PC-3 (cell line): ENCODE measurements around the gene DCDC2B. TPM values are rescaled to one million over a fixed set of nuclear protein-coding genes. Genes with fewer than 3 reads are reported as not detected.
A peak's percentile ranks its signal among the peaks of the same experiment; 100 is the strongest.

Source experiments
- ATAC-seq: fragments of 200-7000 bp; cut with Tn5 transposase; 2 replicates; pipeline ENCODE4 v1.9.1; 2020; ENCODE audit warnings: mild to moderate bottlenecking, moderate library complexity
- BruUV-seq: library from RNA; stranded (reverse); fragments of 400-500 nt; replicated peaks from 2 replicates; lab custom pipeline; 2021; lab: Mats Ljungman, UMichigan
- CTCF ChIA-PET: fragments of 300-600 bp; sonication (Branson Sonifier 250); formaldehyde crosslinking; loops from one replicate; lab custom pipeline; 2022; ENCODE audit warnings: antibody characterized with exemption; lab: Charles Lee
- POLR2A ChIA-PET: fragments of 300-600 bp; sonication (Branson Sonifier 250); formaldehyde crosslinking; loops from one replicate; lab custom pipeline; 2022; ENCODE audit warnings: antibody characterized with exemption; ENCODE audit not compliant: unreplicated experiment; lab: Charles Lee
- DNase-seq: peaks from one replicate; pipeline ENCODE4 v3.0.0-alpha.2; 2015
- H2AFZ ChIP-seq: fragments of 300-600 bp; sonication (generic); 2 replicates; pipeline ENCODE4 v1.6.0; 2016; ENCODE audit warnings: antibody characterized with exemption, low read length
- H3F3A ChIP-seq: fragments of 300-600 bp; sonication (generic); one replicate; pipeline ENCODE4 v1.6.0; 2017; ENCODE audit warnings: antibody characterized with exemption, low read length, control low read depth, mild to moderate bottlenecking; ENCODE audit not compliant: unreplicated experiment
- H3K27ac ChIP-seq: fragments of 300-600 bp; sonication (generic); 2 replicates; pipeline ENCODE4 v1.5.1; 2016; ENCODE audit warnings: mild to moderate bottlenecking, low read length
- H3K27me3 ChIP-seq: fragments of 300-600 bp; sonication (generic); 2 replicates; pipeline ENCODE4 v1.6.1; 2016; ENCODE audit warnings: low read length, mixed read lengths
- H3K36me3 ChIP-seq: fragments of 300-600 bp; sonication (generic); 2 replicates; pipeline ENCODE4 v1.6.1; 2016; ENCODE audit warnings: low read depth, mixed run types, low read length, mixed read lengths
- H3K4me1 ChIP-seq: fragments of 300-600 bp; sonication (generic); 2 replicates; pipeline ENCODE4 v1.5.1; 2016; ENCODE audit warnings: low read length; ENCODE audit not compliant: insufficient read depth
- H3K4me2 ChIP-seq: fragments of 300-600 bp; sonication (generic); 2 replicates; pipeline ENCODE4 v1.6.0; 2016; ENCODE audit warnings: low read length
- H3K4me3 ChIP-seq: fragments of 300-600 bp; sonication (generic); 2 replicates; pipeline ENCODE4 v1.5.1; 2016; ENCODE audit warnings: mild to moderate bottlenecking, low read length, mixed read lengths
- H3K79me2 ChIP-seq: fragments of 300-600 bp; sonication (generic); 2 replicates; pipeline ENCODE4 v1.6.1; 2017; ENCODE audit warnings: low read length, mixed read lengths
- H3K9ac ChIP-seq: fragments of 300-600 bp; sonication (generic); 2 replicates; pipeline ENCODE4 v1.6.0; 2016; ENCODE audit warnings: mild to moderate bottlenecking, low read length
- H3K9me2 ChIP-seq: fragments of 300-600 bp; sonication (generic); replicated peaks from 2 replicates; pipeline ENCODE4 v1.6.1; 2016; ENCODE audit warnings: mixed run types, low read length, mixed read lengths
- H3K9me3 ChIP-seq: fragments of 300-600 bp; sonication (generic); 2 replicates; pipeline ENCODE4 v1.6.1; 2016; ENCODE audit warnings: low read length, mixed read lengths
- H4K20me1 ChIP-seq: fragments of 300-600 bp; sonication (generic); 2 replicates; pipeline ENCODE4 v1.6.1; 2016; ENCODE audit warnings: low read length, mixed read lengths
- EZH2 ChIP-seq: fragments of 300-600 bp; sonication (generic); IDR thresholded peaks from one replicate; pipeline ENCODE4 v1.6.1; 2017; ENCODE audit warnings: antibody characterized with exemption, mild to moderate bottlenecking, low read length; ENCODE audit not compliant: unreplicated experiment
- EZH2phosphoT487 ChIP-seq: fragments of 300-600 bp; sonication (generic); IDR thresholded peaks from 2 replicates; pipeline ENCODE4 v1.6.1; 2018; ENCODE audit warnings: mild to moderate bottlenecking, antibody characterized with exemption, low read length, borderline replicate concordance
- intact Hi-C: fragments of 100-400 bp; cut with micrococcal nuclease; formaldehyde crosslinking; loops from 2 replicates; pipeline ENCODE4 v1.9.0; 2023
- total RNA-seq: library from RNA; depleted of rRNA; stranded (reverse); fragments of >200 nt; gene quantifications from 2 replicates; pipeline ENCODE4 v1.2.3, GENCODE V29; 2014
- TF ChIP-seq, protein P1 (sequence below): fragments of 300-600 bp; sonication (generic); conservative IDR thresholded peaks from 2 replicates; pipeline ENCODE4 v1.5.1; 2017; ENCODE audit warnings: antibody characterized with exemption, low read depth, mild to moderate bottlenecking, low read length

Gene DCDC2B
- total RNA-seq, 1 experiment from 2014 or later = not detected

DNA sequence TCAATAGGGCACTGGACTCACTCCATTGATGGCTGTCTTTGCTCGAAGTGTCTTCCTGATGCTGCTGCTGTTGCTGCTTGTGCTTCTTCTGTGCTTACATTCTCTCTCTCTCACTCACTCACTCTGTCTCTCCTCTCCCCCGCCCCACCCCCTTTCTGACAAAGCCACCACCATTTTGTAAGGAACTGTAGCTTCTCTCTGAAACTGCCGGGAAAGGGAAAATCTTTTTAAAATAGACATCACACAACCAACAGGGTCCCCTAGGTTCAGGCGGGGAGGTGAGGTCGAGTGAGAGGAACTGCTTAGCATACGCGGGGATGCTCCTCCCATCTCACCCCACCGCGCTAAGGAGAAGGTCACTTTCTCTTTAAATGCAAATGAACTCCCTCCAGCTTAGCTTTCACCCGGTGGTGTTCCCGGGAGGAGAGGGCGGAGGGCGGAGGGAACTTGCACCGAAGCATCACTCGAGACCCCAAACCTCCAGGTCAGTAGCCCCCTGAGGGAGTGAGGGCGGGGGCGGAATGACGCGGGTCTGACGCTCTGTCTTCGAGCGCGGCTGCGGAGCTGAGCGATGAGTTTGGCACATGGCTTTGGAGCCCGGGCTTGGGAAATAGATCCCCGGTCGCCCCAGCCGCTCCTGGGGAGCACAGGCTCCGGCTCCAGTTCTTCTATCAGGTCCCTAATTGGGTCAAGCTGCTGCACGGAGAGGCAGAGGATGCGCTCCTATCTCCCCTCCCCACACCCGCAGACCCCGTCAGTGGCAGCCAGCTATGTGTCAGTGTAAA is 8.5 kb upstream of the DCDC2B start, which contains the start of gene CCDC28B:
CCDC28B (plus strand) TSS at position 370 of the 785 bp plus-strand sequence. CDS start 1,341 bp downstream, outside the sequence.
- no peak for TF ChIP-seq EZH2phosphoT487
- no peak for TF ChIP-seq EZH2
- TF ChIP-seq, protein P1, sequence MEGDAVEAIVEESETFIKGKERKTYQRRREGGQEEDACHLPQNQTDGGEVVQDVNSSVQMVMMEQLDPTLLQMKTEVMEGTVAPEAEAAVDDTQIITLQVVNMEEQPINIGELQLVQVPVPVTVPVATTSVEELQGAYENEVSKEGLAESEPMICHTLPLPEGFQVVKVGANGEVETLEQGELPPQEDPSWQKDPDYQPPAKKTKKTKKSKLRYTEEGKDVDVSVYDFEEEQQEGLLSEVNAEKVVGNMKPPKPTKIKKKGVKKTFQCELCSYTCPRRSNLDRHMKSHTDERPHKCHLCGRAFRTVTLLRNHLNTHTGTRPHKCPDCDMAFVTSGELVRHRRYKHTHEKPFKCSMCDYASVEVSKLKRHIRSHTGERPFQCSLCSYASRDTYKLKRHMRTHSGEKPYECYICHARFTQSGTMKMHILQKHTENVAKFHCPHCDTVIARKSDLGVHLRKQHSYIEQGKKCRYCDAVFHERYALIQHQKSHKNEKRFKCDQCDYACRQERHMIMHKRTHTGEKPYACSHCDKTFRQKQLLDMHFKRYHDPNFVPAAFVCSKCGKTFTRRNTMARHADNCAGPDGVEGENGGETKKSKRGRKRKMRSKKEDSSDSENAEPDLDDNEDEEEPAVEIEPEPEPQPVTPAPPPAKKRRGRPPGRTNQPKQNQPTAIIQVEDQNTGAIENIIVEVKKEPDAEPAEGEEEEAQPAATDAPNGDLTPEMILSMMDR = no peak
- CTCF ChIA-PET = interaction anchor here (1.0 kb wide), 1 partner anchor 46 kb away, joined by 3 read pairs; no protein-coding TSS in a partner anchor
- DNase-seq = no peak
- Histone ChIP-seq H3K36me3 (peaks cover 17% of the 10 kb centered on the region; the same call in 1 of the 2 replicates), H4K20me1 (no peaks in the 10 kb centered on the region), H3K9ac (peak within 1 kb of the TSS; percentile 46), H3K4me2 (peak within 1 kb of the TSS; percentile 85), H3K4me3 (peak within 1 kb of the TSS; percentile 67), H3K27me3 (no peaks in the 10 kb centered on the region), H3K27ac (no peak within 1 kb of the TSS), H3K4me1 (peaks cover 25% of the 10 kb centered on the region), H3K9me2 (no peaks in the 10 kb centered on the region), H2AFZ (peak within 1 kb of the TSS; percentile 92), H3K9me3 (no peaks in the 10 kb centered on the region), H3K79me2 (no peaks in the 10 kb centered on the region), H3F3A (no peaks in the 10 kb centered on the region)
- POLR2A ChIA-PET = interaction anchor here (0.6 to 0.7 kb wide), 2 partner anchors 81 to 1119 kb away, joined by 3 read pairs; no protein-coding TSS in a partner anchor
- peak; percentile 42 for ATAC-seq
- intact Hi-C loops = loop anchor here (2.0 kb wide), 1 partner anchor 20 kb away; no protein-coding TSS in a partner anchor
- BruUV-seq = no TSS peak

DNA sequence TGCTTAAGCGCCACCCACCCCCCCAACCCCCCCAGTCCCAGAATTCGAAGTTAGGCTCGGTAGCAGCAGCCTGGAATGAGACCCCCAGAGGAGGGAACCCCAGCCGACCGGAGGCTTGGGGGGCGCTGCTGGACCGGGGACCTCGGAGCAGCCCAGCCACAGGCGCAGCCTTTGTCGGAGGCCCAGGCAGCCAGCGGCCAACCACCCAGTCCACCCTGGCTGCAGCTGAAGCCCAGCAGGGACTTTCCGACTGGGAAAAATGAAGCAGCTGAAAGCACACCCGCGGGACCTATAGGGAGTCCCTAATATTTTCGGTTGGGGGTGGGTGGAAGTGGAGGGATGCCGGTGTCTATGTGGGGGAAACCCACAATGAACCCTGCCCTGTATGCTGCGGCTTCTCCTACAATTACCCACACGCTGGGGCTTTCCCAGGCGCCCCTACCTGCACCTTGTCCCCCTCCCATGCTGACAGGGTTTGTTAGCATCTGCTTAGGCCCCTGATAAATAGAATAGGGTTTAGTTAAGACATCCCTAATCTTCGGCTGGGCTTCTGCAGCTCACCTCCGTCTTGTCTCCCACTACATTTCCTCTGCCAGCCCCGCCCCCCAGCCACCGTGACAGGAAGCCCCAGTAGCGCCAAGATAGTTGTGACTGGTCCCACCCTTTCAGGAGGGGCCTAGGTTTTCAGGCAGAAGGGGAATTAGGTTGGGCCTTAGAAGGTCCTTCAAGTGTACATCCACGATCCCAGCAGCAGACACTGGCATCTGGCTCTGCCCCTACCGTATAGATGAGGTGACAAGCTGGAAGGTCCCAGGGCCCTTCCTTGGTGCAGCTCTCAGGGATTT is 7.7 kb upstream of the DCDC2B start:
- H3F3A ChIP-seq = no peaks in the 10 kb centered on the region
- H3K36me3 ChIP-seq = peaks cover 10% of the 10 kb centered on the region; the same call in 1 of the 2 replicates
- ChIA-PET CTCF (no interaction called here), POLR2A (interaction anchor here (0.6 kb wide), 1 partner anchor 1118 kb away, joined by 3 read pairs; no protein-coding TSS in a partner anchor)
- DNase-seq (no peak), ATAC-seq (no peak)
- H3K9me2 ChIP-seq = no peaks in the 10 kb centered on the region
- peaks cover 28% of the 10 kb centered on the region for H3K4me1 ChIP-seq
- TF ChIP-seq, protein P1 = no peak
- TF ChIP-seq EZH2 (no peak), EZH2phosphoT487 (no peak)
- peak overlapping the region; percentile 92; the same call in 1 of the 2 replicates for H2AFZ ChIP-seq
- peak overlapping the region; percentile 67; the same call in 1 of the 2 replicates for H3K4me3 ChIP-seq
- H3K9ac ChIP-seq = no peak overlapping the region
- H3K79me2 ChIP-seq = peaks cover 7% of the 10 kb centered on the region
- intact Hi-C loops = loop anchor here (2.0 kb wide), 1 partner anchor 20 kb away; no protein-coding TSS in a partner anchor
- H3K27ac ChIP-seq = no peak overlapping the region
- no peaks in the 10 kb centered on the region for H4K20me1 ChIP-seq
- no TSS peak for BruUV-seq
- H3K27me3 ChIP-seq = no peaks in the 10 kb centered on the region
- H3K4me2 ChIP-seq = peak overlapping the region; percentile 85
- no peaks in the 10 kb centered on the region for H3K9me3 ChIP-seq
